ENCODE results near the gene TM4SF4.

Gene TM4SF4

DNA sequence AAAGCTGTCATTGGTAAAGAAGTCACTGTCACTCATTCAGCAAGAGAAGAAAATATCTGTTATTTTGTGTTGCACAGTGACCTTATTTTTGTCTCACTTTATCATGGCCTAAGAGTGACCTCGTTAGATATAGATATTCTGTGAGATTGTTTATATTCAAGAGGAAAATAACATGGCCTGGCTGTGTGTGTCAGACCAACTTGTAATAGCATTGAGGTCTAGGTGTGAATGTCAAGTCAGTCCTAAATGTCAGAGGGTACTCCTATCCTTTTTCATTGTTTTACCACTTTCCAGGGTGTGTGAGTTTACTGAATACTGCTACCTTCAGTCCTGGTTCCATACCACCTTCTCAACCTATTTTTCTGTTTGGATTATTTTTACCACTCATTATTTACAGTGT lies 18.5 kb upstream of the TM4SF4 start:
- no peak for DNase-seq

DNA sequence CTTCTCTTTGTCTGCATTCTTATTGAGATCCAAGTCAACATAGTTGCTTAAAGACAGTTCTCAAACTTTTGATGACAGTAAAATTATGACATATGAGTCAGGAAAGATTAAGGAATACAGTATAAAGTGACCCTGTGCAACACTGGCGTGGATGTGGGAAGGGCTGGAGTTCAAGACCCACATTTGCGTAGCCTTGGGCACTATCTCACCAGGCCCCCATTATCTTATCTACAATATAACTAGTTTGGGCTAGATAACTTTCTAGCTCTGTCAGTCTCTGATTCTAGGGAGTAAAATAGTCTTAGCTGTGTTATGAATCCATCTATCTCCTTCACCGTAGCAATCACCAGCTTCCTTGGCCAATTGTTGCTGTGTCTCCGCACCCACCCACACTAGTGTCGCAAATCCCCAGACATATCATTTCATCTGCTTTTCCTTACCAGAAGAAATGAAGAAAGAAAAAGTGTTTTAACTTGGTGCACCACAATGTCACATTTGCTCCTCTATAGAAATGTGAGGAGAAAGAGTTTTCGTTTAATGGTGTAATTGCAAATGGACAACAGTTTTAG lies 14.9 kb upstream of the TM4SF4 start:
- DNase-seq, result no peak

DNA sequence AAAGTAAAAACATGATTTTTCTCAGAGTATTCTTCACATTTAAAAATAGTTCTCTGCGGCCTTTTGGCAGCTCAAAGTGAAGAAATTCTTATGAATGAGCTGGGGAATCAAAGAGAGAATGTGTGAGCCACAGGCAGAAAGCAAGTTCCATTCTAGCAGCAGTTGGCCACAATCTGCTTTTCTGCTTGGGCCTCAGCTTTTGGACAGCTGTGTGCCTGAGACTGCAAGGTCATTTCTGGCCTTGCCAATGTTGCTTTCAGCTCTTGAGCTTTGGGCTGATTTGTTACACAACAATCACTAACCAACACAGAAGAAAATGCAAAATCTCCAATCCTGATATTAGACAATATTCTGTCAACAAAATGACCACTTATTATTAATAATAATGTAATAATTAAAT lies 14.4 kb upstream of the TM4SF4 start:
- DNase-seq, result no peak

DNA sequence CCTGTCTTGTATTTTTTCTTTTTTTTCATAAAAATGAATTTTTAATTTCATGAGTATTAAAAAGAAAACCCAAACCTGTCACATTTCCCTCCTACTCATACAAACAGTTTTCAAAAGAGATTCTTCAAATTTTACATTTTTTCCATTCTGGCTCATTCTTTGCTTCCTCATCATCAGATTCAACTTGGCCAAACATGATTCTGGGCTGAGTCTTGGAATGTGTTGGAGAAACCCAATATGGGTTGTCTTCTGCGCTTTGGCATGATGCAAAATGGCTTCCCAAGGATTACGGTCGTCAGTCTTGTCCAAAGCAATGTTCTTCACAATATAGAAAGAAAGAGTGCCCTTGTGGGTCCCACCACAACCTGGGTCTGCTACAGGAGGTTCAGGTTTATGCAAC lies 12.4 kb upstream of the TM4SF4 start:
- DNase-seq, result no peak

GRCh38 chr3:149462581-149463011 lies 11.9 kb upstream of the TM4SF4 start:
- no peak for DNase-seq

DNA sequence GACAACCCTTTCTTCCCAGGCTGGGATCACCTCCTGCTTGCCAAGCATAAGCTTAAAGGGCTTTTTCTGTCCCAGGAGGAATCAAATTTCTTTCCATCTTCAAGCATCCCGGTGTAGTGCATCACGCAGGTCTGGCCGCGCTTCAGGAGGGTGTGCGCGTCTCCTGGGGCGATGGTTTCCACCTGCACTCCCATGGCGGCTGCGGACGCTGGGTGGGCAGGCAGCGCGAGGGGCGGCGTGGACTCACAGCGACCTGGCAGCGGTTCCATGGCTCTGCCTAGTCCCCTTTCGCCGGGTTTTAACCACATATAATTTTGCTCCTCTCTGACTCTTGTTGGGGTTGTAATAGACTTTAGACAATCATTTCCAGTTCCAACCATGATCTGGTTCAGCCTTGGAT lies 10.6 kb upstream of the TM4SF4 start:
- DNase-seq, result no peak

- DNase-seq, result no peak
These were observed 9.8 kb upstream of the TM4SF4 start for GRCh38 chr3:149464542-149465328.

- no peak for DNase-seq
These were observed 9.1 kb upstream of the TM4SF4 start for GRCh38 chr3:149465351-149465883.

DNA sequence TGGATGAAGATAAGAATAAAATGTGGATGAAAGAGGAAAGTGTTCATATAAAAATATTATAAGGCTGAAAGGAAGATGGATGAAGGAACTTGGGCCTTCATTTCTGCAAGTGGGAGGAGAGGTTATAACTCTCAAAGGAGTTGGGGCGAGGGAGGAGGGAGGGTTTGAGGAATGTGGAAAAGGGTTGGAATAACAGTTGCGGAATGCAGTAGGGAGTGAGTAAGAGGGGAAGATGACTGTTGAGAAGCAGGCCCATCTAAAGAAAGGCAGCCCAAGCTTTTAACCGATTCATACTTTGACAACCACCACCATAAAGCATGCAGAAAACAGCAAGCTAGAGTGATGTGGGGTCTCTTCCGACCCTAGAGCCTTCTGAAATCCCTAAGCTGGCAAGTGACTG lies 8.3 kb upstream of the TM4SF4 start:
- DNase-seq, result no peak

GRCh38 chr3:149468504-149469212 lies 5.8 kb upstream of the TM4SF4 start:
- DNase-seq, result no peak

- DNase-seq, result no peak
These were observed 4.1 kb upstream of the TM4SF4 start for GRCh38 chr3:149470381-149470780.

GRCh38 chr3:149472030-149472797 lies 2.3 kb upstream of the TM4SF4 start:
- peak; percentile 28 for DNase-seq

GRCh38 chr3:149473357-149474249 lies 894 bp upstream of the TM4SF4 start:
- peak; percentile 53 for DNase-seq

GRCh38 chr3:149475451-149476060 lies 1.1 kb downstream of the TM4SF4 start:
- no peak for DNase-seq

DNA sequence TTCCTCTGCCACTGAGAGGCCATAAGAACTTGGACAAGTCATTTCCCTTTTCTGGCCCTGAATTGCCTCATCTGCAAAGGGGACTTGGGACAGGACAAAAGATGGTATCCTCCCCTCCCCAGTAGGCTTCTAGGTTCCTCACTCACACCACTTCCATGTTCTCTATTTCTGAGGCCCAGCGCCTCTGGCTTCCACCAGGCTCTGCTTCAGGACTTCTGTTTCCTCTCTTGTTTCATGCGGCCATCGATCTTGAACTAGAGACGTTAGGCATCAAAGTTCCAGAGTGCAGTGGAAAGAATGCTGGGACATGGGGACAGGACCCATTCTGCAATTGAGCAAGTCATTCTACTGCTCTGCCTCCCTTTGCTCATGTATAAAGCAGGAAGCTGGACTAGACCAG lies 1.7 kb downstream of the TM4SF4 start:
- DNase-seq, result no peak

GRCh38 chr3:149479621-149480325 lies 5.3 kb downstream of the TM4SF4 start:
- DNase-seq, result no peak

- peak; percentile 76 for DNase-seq
These were observed 6.0 kb downstream of the TM4SF4 start for GRCh38 chr3:149480326-149481017.

GRCh38 chr3:149481056-149481455 lies 6.6 kb downstream of the TM4SF4 start:
- no peak for DNase-seq

- DNase-seq, result no peak
These were observed 7.0 kb downstream of the TM4SF4 start for GRCh38 chr3:149481491-149481890.

GRCh38 chr3:149486726-149487125 lies 12.2 kb downstream of the TM4SF4 start:
- DNase-seq, result no peak

All from NCI-H69 (cell line).